NCI-H510A (cell line): Measurements from ENCODE around the gene ZNF746.

Experiments
- DNase-seq: peaks from one replicate; lab custom pipeline; 2025; lab: John Stamatoyannopoulos, UW

The ZNF746 gene

GRCh38 chr7:149490083-149490760, 7.4 kb downstream of the ZNF746 start:
- no peak for DNase-seq

- DNase-seq, result no peak
Observed at GRCh38 chr7:149489391-149490024, 8.1 kb downstream of the ZNF746 start.

GRCh38 chr7:149479568-149479967, 18.0 kb downstream of the ZNF746 start:
- DNase-seq, result no peak

GRCh38 chr7:149478754-149479153, 18.9 kb downstream of the ZNF746 start:
- no peak for DNase-seq

DNA sequence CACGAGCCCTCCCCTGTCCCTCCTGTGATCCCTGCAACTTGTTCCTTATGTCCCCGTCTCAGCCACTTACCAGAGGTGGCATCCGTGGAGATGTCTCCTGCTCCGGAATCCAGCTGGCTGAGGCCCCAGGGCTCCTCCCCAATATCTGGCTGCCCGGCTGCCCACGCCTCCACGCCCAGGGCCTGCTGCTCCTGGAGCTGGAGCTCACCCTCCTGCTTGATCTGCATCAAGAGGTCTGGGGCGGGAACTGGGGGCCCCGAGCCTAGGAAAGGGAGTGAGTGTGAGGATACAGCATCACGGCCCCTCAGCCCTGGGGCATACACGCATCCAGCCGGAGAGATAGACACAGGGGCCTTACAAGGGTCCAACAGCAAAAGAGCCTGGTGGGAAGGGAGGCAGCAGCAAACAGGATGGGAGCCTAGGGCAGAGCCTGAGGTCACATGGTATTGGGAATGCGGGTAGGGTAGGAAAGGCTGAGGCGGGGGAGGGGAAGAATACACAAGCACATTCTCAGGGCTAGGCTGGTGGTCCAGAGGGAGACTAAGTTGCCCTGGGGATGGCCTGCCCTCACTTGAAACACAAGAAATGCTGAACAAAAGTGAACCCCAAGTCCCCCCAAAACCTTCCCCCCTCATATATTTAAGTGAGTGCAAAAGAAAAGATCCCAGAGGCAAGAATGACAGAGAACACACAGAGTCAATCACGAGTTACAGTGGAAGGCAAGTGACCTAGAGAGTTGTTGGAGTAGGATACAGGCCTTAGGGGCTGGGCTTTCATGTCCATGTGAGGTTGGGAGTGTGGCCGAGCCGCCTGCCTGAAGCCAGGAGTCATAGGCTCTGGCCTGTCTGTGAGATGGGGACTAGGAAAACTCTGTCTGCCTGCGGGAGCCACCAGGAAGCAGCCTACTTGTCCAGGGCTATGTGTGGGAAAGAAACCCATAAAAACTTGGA, 19.8 kb downstream of the ZNF746 start:
- DNase-seq, result no peak

DNA sequence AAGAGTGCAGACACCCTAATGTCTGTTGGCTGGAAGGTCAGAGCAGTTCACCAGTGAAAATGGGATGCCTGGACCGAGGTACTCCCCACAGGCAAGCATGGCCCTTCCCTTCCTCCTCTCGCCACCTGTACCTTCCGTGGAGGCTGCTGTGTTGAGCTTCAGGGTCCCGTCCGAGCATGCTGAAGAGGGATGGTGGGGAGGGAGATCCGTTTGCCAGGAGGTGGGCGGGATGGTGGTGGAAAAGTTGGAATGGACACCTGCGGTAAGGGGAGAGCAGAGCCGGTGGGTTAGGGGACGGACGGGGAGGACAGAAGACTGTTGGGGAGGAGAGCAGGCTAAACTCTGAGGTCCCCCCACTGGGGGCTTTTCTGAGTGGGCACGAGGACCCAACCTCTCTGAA, 20.8 kb downstream of the ZNF746 start:
- DNase-seq, result no peak

GRCh38 chr7:149475121-149476045, 22.2 kb downstream of the ZNF746 start:
- no peak for DNase-seq

DNA sequence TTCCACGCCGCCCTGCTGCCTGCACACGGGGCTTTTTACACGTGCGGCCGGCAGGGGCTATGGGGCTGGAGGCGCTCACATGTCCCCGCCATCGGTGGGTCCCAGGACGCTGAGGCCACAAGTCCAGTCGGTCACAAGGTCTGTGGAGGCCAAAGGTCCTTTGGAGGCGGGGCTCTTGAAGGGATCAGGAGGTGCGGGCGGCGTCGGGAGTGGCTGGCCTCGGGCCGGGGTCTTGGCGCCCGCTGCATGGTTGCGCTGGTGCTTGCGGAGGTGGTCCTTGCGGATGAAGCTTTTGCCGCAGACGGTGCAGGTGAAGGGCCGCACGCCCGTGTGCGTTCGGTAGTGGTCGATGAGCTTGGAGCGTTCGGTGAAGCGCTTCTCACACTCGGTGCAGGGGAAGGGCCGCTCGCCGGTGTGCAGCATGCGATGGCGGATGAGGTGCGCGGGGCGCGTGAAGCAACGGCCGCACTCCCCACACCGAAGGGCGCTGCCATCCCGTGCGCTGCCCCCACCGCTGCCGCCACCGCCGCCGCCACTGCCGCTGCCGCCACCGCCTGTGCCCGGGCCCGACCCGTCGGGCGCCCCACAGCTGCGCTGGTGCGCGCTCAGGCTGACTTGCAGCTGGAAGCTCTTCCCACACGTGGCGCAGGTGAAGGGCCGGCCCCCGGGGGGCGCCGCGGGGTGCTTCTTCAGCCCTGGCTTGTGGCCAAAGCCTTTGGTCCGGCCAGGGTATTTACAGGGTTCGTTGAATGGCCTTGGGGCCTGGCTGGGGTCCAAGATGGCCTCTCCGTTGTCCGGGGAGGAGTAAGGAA, 23.1 kb downstream of the ZNF746 start:
- no peak for DNase-seq

DNA sequence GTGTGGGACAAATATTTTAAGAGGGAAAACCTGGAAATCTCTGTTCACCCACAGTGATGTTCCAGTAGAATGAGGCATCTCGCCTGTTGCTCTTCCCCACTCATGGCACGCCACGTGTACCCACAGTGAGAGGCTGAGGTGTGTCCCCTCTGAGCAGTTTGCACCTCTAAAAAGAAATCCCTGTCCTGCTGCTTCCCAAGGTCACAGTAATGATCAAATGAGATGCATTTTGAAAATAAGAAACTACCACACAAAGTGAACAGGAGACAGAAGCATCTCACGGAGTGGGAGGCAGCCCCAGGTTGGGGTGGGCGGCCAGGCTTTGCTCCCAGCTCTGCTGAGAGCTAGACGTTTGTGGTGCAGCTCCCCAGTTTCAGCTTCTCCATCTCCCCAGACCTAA, 24.4 kb downstream of the ZNF746 start:
- no peak for DNase-seq

- no peak for DNase-seq
Observed at GRCh38 chr7:149471289-149471953, 26.2 kb downstream of the ZNF746 start.

GRCh38 chr7:149469806-149470205, 27.8 kb downstream of the ZNF746 start:
- no peak for DNase-seq

- no peak for DNase-seq
Observed at GRCh38 chr7:149468208-149468607, 29.4 kb downstream of the ZNF746 start.

- no peak for DNase-seq
Observed at GRCh38 chr7:149467321-149467859, 30.2 kb downstream of the ZNF746 start.

- DNase-seq, result no peak
Observed at GRCh38 chr7:149466364-149466763, 31.2 kb downstream of the ZNF746 start.

GRCh38 chr7:149463500-149464161, 34.0 kb downstream of the ZNF746 start:
- no peak for DNase-seq

- DNase-seq, result no peak
Observed at GRCh38 chr7:149462101-149462520, 35.5 kb downstream of the ZNF746 start.

- peak; percentile 47 for DNase-seq
Observed at GRCh38 chr7:149460493-149461277, 36.9 kb downstream of the ZNF746 start, which contains the start of gene ZNF777. Gene ZNF777, minus strand, starts transcription at chr7:149461062. Its CDS starts 5,040 bp downstream, at chr7:149456022.
